ENCODE results near the gene SCGN. TPM values are rescaled to one million over a fixed set of nuclear protein-coding genes. Genes with fewer than 3 reads are reported as not detected.
"Not testable (repeated sequence)": the region's sequence is repeated elsewhere in the genome, so short reads cannot be mapped to it uniquely, and the experiment has no call there.

The SCGN gene
- polyA plus RNA-seq, 1 donor = 0.18 TPM

- no peak for DNase-seq
These were observed 79.7 kb downstream of the SCGN start for GRCh38 chr6:25731721-25732120.

DNA sequence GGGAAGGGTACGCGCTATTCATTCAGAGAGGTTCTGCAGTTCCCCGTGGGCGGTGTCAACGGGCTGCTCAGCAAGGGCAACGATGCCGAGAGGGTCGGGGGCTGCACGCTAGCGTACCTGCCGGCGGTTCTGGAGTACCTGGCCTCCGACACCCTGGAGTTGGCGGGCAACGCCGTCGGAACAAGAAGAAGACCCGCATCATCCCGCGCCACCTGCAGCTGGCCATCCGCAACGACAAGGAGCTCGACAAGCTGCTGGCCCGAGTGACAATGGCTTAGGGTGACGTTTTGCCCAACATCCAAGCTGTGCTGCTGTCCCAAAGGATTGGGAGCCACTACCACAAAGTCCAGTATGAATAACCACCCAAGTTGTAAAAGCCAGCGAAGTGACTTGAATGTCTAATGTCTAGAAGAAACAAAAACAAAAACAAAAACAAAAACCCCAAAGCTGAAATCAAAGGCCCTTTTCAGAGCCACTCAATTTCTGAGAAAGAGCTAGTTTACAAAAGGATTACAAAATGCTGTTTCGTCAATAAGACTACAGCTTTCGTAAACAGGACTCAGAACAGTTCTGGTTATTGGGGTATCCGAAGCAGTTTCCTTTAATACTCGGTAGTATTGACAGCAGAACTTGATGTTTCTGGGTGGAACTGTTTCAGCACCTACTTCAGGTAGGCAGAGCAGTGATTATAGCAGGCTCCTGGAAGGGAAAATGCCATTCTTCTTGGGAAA lies 80.6 kb downstream of the SCGN start:
- no peak for DNase-seq

- no peak for DNase-seq
These were observed 83.2 kb downstream of the SCGN start for GRCh38 chr6:25735261-25735660.

GRCh38 chr6:25743868-25744267 lies 91.9 kb downstream of the SCGN start:
- DNase-seq = no peak

DNA sequence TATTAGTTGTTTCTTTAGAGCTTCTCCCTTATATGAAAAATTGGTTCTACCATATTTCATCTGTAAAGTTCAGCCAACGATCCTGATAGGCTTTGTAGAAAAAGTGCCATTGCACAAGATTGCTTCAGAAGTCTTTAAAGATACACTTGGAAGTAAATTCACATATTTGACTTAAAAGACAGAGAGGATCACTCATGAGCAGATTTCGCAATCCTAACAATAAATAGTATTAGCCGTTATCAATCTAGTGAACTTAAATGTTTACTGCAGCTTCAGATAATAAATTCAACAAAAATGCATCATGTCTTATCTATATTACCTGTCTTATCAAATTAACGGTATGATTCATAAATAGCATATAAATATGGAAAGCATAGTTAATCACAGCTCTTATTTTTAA lies 93.8 kb downstream of the SCGN start:
- DNase-seq = no peak

GRCh38 chr6:25746968-25747367 lies 95.0 kb downstream of the SCGN start:
- DNase-seq = no peak

DNA sequence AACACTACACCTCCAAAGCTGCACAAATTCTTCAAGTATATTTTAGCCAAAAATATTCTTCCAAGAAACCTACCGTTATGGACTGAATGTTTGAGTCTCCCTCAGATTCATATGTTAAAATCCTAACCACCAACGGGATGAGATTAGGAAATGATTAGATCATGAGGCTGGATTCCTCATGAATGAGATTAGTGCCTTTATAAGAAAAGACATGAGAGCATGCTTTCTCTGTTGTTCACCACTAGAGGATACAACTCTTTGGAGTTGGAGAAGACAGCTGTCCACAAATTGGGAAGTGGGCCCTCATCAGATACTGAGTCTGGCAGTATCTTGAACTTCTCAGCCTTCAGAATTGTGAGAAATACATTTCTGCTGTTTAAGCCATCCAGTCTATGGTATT lies 95.5 kb downstream of the SCGN start:
- no peak for DNase-seq

- no peak for DNase-seq
These were observed 96.0 kb downstream of the SCGN start for GRCh38 chr6:25748049-25748448.

DNA sequence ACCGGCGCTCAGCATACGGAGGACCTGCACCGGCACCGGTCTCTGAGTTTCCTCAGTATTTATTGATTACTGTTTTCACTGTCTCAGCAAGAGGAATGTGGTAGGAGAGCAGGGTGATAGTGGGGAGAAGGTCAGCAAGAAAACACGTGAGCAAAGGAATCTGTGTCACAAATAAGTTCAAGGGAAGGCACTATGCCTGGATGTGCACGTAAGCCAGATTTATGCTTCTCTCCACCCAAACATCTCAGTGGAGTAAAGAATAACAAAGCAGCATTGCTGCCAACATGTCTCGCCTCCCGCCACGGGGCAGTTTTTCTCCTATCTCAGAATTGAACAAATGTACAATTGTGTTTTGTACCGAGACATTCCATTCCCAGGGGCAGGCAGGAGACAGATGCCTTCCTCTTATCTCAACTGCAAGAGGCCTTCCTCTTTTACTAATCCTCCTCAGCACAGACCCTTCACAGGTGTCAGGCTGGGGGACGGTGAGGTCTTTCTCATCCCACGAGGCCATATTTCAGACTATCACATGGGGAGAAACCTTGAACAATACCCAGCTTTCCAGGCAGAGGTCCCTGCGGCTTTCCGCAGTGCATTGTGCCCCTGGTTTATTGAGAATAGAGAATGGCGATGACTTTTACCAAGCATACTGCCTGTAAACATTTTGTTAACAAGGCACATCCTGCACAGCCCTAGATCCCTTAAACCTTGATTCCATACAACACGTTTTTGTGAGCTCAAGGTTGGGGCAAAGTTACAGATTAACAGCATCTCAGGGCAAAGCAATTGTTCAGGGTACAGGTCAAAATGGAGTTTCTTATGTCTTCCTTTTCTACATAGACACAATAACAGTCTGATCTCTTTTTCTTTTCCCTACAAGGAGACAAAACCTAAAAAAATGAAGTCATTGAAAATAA lies 96.8 kb downstream of the SCGN start:
- not testable (repeated sequence) for DNase-seq

- no peak for DNase-seq
These were observed 97.8 kb downstream of the SCGN start for GRCh38 chr6:25749837-25750236.

DNA sequence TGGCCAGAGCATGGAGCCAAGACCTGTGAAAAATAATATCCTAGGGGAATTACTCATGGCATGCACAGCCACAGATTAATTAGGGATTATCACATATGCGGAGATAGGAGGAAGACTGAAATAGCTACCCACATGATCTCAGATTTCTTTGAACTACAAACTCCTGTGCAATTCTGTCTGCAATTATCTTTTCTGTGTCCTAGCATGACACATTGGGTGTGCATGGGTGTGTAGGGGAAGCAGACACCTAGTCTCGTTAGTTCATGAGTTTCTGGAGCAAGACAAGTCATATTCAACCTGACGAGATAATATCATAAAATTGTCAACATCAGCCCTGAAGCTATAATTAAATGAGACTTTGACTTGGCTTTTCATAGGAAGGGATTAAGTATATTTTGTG lies 98.9 kb downstream of the SCGN start:
- DNase-seq = no peak

Other genes with a start within 250 kb of the SCGN start
- not detected for gene SLC17A4, start 102.5 kb downstream of the SCGN start, polyA plus RNA-seq (ENCODE audit: insufficient read length)
- not detected for gene SLC17A1, start 179.8 kb downstream of the SCGN start, polyA plus RNA-seq (ENCODE audit: insufficient read length)
- gene SLC17A3, start 222.0 kb downstream of the SCGN start, polyA plus RNA-seq (ENCODE audit: insufficient read length) = not detected